SK-N-SH treated with all-trans-retinoic acid at 6 μM for 48 hours (cell line): ENCODE results near the gene PDIA5.

ENCODE experiments used
- ATAC-seq: fragments of 200-7000 bp; cut with Tn5 transposase; 3 replicates; pipeline ENCODE4 v1.9.1; 2020; ENCODE audit warnings: mild to moderate bottlenecking, moderate library complexity
- ARNTL ChIP-seq: fragments of 450-650 bp; formaldehyde crosslinking; IDR thresholded peaks from 2 replicates; pipeline ENCODE4 v1.5.0; 2020; ENCODE audit warnings: low read depth, mild to moderate bottlenecking, moderate library complexity, borderline replicate concordance
- BACH2 ChIP-seq: fragments of 250-450 bp; sonication (Bioruptor Pico); IDR thresholded peaks from 2 replicates; pipeline ENCODE4 v1.9.0; 2021; ENCODE audit warnings: mild to moderate bottlenecking, borderline replicate concordance
- CSDC2 ChIP-seq: fragments of 250-450 bp; sonication (Bioruptor Pico); IDR thresholded peaks from 2 replicates; pipeline ENCODE4 v1.5.0; 2020; ENCODE audit warnings: mild to moderate bottlenecking, moderate library complexity
- CSRNP3 ChIP-seq: fragments of 250-450 bp; sonication (Bioruptor Pico); IDR thresholded peaks from 2 replicates; pipeline ENCODE4 v1.5.1; 2021; ENCODE audit warnings: mild to moderate bottlenecking, moderate library complexity
- ESRRG ChIP-seq: fragments of 250-450 bp; sonication (Bioruptor Pico); IDR thresholded peaks from 2 replicates; pipeline ENCODE4 v1.6.1; 2021; ENCODE audit warnings: mild to moderate bottlenecking
- GLIS3 ChIP-seq: fragments of 250-450 bp; sonication (Bioruptor Pico); IDR thresholded peaks from 2 replicates; pipeline ENCODE4 v1.5.0; 2020; ENCODE audit warnings: mild to moderate bottlenecking, moderate library complexity
- ISL1 ChIP-seq: fragments of 250-450 bp; sonication (Bioruptor Pico); IDR thresholded peaks from 2 replicates; pipeline ENCODE4 v2.1.2; 2022; ENCODE audit warnings: mild to moderate bottlenecking, moderate library complexity
- OSR1 ChIP-seq: fragments of 250-450 bp; sonication (Bioruptor Pico); IDR thresholded peaks from 2 replicates; pipeline ENCODE4 v1.8.0; 2022; ENCODE audit warnings: moderate library complexity, mild to moderate bottlenecking, inconsistent platforms
- POU6F1 ChIP-seq: fragments of 250-450 bp; sonication (Bioruptor Pico); IDR thresholded peaks from 2 replicates; pipeline ENCODE4 v1.8.0; 2021; ENCODE audit warnings: low read depth, mild to moderate bottlenecking, moderate library complexity, borderline replicate concordance
- PPARA ChIP-seq: fragments of 250-450 bp; sonication (Bioruptor Pico); IDR thresholded peaks from 2 replicates; pipeline ENCODE4 v1.5.0; 2020; ENCODE audit warnings: mild to moderate bottlenecking, borderline replicate concordance
- RARB ChIP-seq: fragments of 250-450 bp; sonication (Bioruptor Pico); IDR thresholded peaks from 2 replicates; pipeline ENCODE4 v1.8.0; 2021; ENCODE audit warnings: mild to moderate bottlenecking, moderate library complexity
- SNAI2 ChIP-seq: fragments of 250-450 bp; sonication (Bioruptor Pico); IDR thresholded peaks from 2 replicates; pipeline ENCODE4 v1.5.0; 2020; ENCODE audit warnings: mild to moderate bottlenecking, moderate library complexity
- TCF4 ChIP-seq: fragments of 250-450 bp; sonication (Bioruptor Pico); IDR thresholded peaks from 2 replicates; pipeline ENCODE4 v1.8.0; 2021; ENCODE audit warnings: mild to moderate bottlenecking, moderate library complexity, borderline replicate concordance
- TOX ChIP-seq: fragments of 250-450 bp; sonication (Bioruptor Pico); IDR thresholded peaks from 2 replicates; pipeline ENCODE4 v1.8.0; 2021; ENCODE audit warnings: mild to moderate bottlenecking, moderate library complexity, borderline replicate concordance
- ZC3H10 ChIP-seq: fragments of 250-450 bp; sonication (Bioruptor Pico); IDR thresholded peaks from 2 replicates; pipeline ENCODE4 v1.5.1; 2021; ENCODE audit warnings: mild to moderate bottlenecking, moderate library complexity
- ZFP3 ChIP-seq: fragments of 250-450 bp; sonication (Bioruptor Pico); IDR thresholded peaks from 2 replicates; pipeline ENCODE4 v1.5.0; 2020; ENCODE audit warnings: mild to moderate bottlenecking, moderate library complexity
- ZFP30 ChIP-seq: fragments of 450-650 bp; formaldehyde crosslinking; IDR thresholded peaks from 2 replicates; pipeline ENCODE4 v1.5.0; 2022; ENCODE audit warnings: mild to moderate bottlenecking, moderate library complexity
- ZNF565 ChIP-seq: fragments of 450-650 bp; formaldehyde crosslinking; conservative IDR thresholded peaks from 2 replicates; pipeline ENCODE4 v1.5.0; 2020; ENCODE audit warnings: low read depth, mild to moderate bottlenecking, moderate library complexity
- ZNF8 ChIP-seq: fragments of 450-650 bp; formaldehyde crosslinking; IDR thresholded peaks from 2 replicates; pipeline ENCODE4 v1.5.0; 2020; ENCODE audit warnings: mild to moderate bottlenecking, moderate library complexity
- TF ChIP-seq, protein P1 (sequence below): fragments of 250-450 bp; sonication (Bioruptor Pico); IDR thresholded peaks from 2 replicates; pipeline ENCODE4 v1.5.0; 2020; ENCODE audit warnings: mild to moderate bottlenecking, moderate library complexity
- TF ChIP-seq, protein P2 (sequence below): fragments of 250-450 bp; sonication (Bioruptor Pico); IDR thresholded peaks from 2 replicates; pipeline ENCODE4 v1.8.0; 2020; ENCODE audit warnings: mild to moderate bottlenecking, moderate library complexity, borderline replicate concordance

PDIA5 gene

GRCh38 chr3:123123716-123124616, 57.1 kb downstream of the PDIA5 start:
- TF ChIP-seq OSR1: no peak
- TF ChIP-seq CSDC2 (CRISPR knock-in tag): no peak
- no peak for TF ChIP-seq ARNTL (CRISPR knock-in tag)
- TF ChIP-seq ZC3H10 (CRISPR knock-in tag): no peak
- TF ChIP-seq ZNF565 (CRISPR knock-in tag): no peak
- TF ChIP-seq ISL1 (CRISPR knock-in tag): no peak
- no peak for TF ChIP-seq POU6F1 (CRISPR knock-in tag)
- TF ChIP-seq, protein P1, sequence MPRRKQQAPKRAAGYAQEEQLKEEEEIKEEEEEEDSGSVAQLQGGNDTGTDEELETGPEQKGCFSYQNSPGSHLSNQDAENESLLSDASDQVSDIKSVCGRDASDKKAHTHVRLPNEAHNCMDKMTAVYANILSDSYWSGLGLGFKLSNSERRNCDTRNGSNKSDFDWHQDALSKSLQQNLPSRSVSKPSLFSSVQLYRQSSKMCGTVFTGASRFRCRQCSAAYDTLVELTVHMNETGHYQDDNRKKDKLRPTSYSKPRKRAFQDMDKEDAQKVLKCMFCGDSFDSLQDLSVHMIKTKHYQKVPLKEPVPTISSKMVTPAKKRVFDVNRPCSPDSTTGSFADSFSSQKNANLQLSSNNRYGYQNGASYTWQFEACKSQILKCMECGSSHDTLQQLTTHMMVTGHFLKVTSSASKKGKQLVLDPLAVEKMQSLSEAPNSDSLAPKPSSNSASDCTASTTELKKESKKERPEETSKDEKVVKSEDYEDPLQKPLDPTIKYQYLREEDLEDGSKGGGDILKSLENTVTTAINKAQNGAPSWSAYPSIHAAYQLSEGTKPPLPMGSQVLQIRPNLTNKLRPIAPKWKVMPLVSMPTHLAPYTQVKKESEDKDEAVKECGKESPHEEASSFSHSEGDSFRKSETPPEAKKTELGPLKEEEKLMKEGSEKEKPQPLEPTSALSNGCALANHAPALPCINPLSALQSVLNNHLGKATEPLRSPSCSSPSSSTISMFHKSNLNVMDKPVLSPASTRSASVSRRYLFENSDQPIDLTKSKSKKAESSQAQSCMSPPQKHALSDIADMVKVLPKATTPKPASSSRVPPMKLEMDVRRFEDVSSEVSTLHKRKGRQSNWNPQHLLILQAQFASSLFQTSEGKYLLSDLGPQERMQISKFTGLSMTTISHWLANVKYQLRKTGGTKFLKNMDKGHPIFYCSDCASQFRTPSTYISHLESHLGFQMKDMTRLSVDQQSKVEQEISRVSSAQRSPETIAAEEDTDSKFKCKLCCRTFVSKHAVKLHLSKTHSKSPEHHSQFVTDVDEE: no peak
- no peak for TF ChIP-seq PPARA (CRISPR knock-in tag)
- no peak for TF ChIP-seq CSRNP3 (CRISPR knock-in tag)
- TF ChIP-seq RARB (CRISPR knock-in tag): no peak
- TF ChIP-seq BACH2: no peak
- TF ChIP-seq TOX (CRISPR knock-in tag): no peak
- TF ChIP-seq SNAI2 (CRISPR knock-in tag): no peak
- no peak for TF ChIP-seq ESRRG (CRISPR knock-in tag)
- TF ChIP-seq, protein P2, sequence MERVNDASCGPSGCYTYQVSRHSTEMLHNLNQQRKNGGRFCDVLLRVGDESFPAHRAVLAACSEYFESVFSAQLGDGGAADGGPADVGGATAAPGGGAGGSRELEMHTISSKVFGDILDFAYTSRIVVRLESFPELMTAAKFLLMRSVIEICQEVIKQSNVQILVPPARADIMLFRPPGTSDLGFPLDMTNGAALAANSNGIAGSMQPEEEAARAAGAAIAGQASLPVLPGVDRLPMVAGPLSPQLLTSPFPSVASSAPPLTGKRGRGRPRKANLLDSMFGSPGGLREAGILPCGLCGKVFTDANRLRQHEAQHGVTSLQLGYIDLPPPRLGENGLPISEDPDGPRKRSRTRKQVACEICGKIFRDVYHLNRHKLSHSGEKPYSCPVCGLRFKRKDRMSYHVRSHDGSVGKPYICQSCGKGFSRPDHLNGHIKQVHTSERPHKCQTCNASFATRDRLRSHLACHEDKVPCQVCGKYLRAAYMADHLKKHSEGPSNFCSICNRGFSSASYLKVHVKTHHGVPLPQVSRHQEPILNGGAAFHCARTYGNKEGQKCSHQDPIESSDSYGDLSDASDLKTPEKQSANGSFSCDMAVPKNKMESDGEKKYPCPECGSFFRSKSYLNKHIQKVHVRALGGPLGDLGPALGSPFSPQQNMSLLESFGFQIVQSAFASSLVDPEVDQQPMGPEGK: no peak
- no peak for TF ChIP-seq ZNF8 (CRISPR knock-in tag)
- TF ChIP-seq ZFP30 (CRISPR knock-in tag): no peak
- no peak for ATAC-seq

DNA sequence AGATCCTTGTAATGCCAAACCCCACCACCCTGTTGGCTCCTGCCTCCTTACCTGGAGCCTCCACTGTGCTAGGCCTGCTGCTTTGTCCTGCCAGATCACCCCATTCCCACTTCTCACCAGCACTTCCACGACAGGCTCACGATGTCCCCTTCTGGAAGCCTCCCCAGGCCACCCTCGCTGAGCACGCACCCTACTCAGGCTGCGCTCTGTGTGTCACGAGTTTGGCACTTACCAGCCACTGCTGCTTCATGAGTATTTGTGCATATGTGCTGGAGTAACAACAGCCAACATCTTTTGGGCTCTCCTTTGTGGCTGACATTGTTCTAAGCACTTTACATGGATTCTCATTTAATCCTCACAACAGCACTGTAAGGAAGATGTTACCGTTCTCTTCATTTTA, 58.1 kb downstream of the PDIA5 start:
- no peak for ATAC-seq
- TF ChIP-seq ZNF565 (CRISPR knock-in tag): no peak
- TF ChIP-seq TOX (CRISPR knock-in tag): no peak
- no peak for TF ChIP-seq RARB (CRISPR knock-in tag)
- no peak for TF ChIP-seq ZFP3
- TF ChIP-seq ARNTL (CRISPR knock-in tag): no peak
- TF ChIP-seq ZFP30 (CRISPR knock-in tag): no peak
- no peak for TF ChIP-seq ZC3H10 (CRISPR knock-in tag)
- no peak for TF ChIP-seq GLIS3 (CRISPR knock-in tag)
- TF ChIP-seq OSR1: no peak
- no peak for TF ChIP-seq CSDC2 (CRISPR knock-in tag)
- TF ChIP-seq ZNF8 (CRISPR knock-in tag): no peak
- TF ChIP-seq POU6F1 (CRISPR knock-in tag): no peak
- no peak for TF ChIP-seq BACH2
- TF ChIP-seq TCF4: no peak
- TF ChIP-seq, protein P2: no peak
- TF ChIP-seq, protein P1: no peak
